Loucy (cell line): ENCODE data around the gene ENDOG.

Experiments
- H2AFZ ChIP-seq: fragments of 200-600 bp; sonication (generic); 2 replicates; pipeline ENCODE4 v1.6.0; 2016; ENCODE audit warnings: antibody characterized with exemption, mild to moderate bottlenecking, low read length, moderate library complexity
- H3F3A ChIP-seq: fragments of 200-600 bp; 2 replicates; pipeline ENCODE4 v1.6.0; 2016; ENCODE audit warnings: antibody characterized with exemption, low read depth, mild to moderate bottlenecking
- H3K27me3 ChIP-seq: fragments of 200-600 bp; sonication (generic); 2 replicates; pipeline ENCODE4 v1.6.1; 2014; ENCODE audit warnings: low read length, mild to moderate bottlenecking; ENCODE audit not compliant: insufficient read depth, poor library complexity, severe bottlenecking
- H3K36me3 ChIP-seq: fragments of 200-600 bp; sonication (generic); 2 replicates; pipeline ENCODE4 v1.6.1; 2016; ENCODE audit warnings: low read length; ENCODE audit not compliant: insufficient read depth
- H3K4me1 ChIP-seq: fragments of 200-600 bp; sonication (generic); 2 replicates; pipeline ENCODE4 v1.5.1; 2014; ENCODE audit warnings: low read length, mild to moderate bottlenecking; ENCODE audit not compliant: insufficient read depth, poor library complexity, severe bottlenecking
- H3K4me2 ChIP-seq: fragments of 200-600 bp; sonication (generic); 2 replicates; pipeline ENCODE4 v1.6.0; 2014; ENCODE audit warnings: antibody characterized with exemption, low read length, low read depth, mild to moderate bottlenecking; ENCODE audit not compliant: poor library complexity, severe bottlenecking
- H3K4me3 ChIP-seq: fragments of 200-600 bp; sonication (generic); 2 replicates; pipeline ENCODE4 v1.5.1; 2014; ENCODE audit warnings: low read length, mild to moderate bottlenecking, mixed read lengths; ENCODE audit not compliant: poor library complexity, severe bottlenecking
- H3K79me2 ChIP-seq: fragments of 200-600 bp; sonication (generic); 2 replicates; pipeline ENCODE4 v1.6.1; 2014; ENCODE audit warnings: low read length; ENCODE audit not compliant: insufficient read depth
- H3K9ac ChIP-seq: fragments of 200-600 bp; sonication (generic); 2 replicates; pipeline ENCODE4 v1.6.0; 2014; ENCODE audit warnings: mild to moderate bottlenecking, low read depth, low read length, moderate library complexity; ENCODE audit not compliant: poor library complexity, severe bottlenecking
- H3K9me2 ChIP-seq: fragments of 200-600 bp; sonication (generic); replicated peaks from 2 replicates; pipeline ENCODE4 v1.6.1; 2016; ENCODE audit warnings: low read depth, low read length, mixed read lengths
- H3K9me3 ChIP-seq: fragments of 200-600 bp; sonication (generic); 2 replicates; pipeline ENCODE4 v1.6.1; 2014; ENCODE audit warnings: mild to moderate bottlenecking, antibody characterized with exemption, low read length, low read depth; ENCODE audit not compliant: insufficient read depth
- H4K20me1 ChIP-seq: fragments of 200-600 bp; sonication (generic); 2 replicates; pipeline ENCODE4 v1.6.0; 2014; ENCODE audit warnings: antibody characterized with exemption, low read length, mild to moderate bottlenecking; ENCODE audit not compliant: insufficient read depth, poor library complexity, severe bottlenecking
- EZH2phosphoT487 ChIP-seq: fragments of 200-600 bp; IDR thresholded peaks from 2 replicates; pipeline ENCODE4 v1.6.1; 2018; ENCODE audit warnings: antibody characterized with exemption, mild to moderate bottlenecking, moderate library complexity, borderline replicate concordance
- TF ChIP-seq, protein P1 (sequence below): fragments of 200-600 bp; sonication (generic); conservative IDR thresholded peaks from 2 replicates; pipeline ENCODE4 v1.5.1; 2014; ENCODE audit warnings: mild to moderate bottlenecking, antibody characterized with exemption, low read length

Gene ENDOG

GRCh38 chr9:128808543-128808942, 9.8 kb upstream of the ENDOG start:
- Histone ChIP-seq H3K4me1 (no peaks in the 10 kb centered on the region), H3K9ac (no peak overlapping the region), H3K79me2 (no peaks in the 10 kb centered on the region), H3F3A (no peaks in the 10 kb centered on the region), H3K27me3 (no peaks in the 10 kb centered on the region), H2AFZ (no peak overlapping the region), H3K9me3 (no peaks in the 10 kb centered on the region), H3K9me2 (no peaks in the 10 kb centered on the region), H3K4me3 (no peak overlapping the region), H3K4me2 (no peak overlapping the region), H3K36me3 (peaks cover 6% of the 10 kb centered on the region; the same call in 1 of the 2 replicates), H4K20me1 (no peaks in the 10 kb centered on the region)
- no peak for TF ChIP-seq EZH2phosphoT487
- TF ChIP-seq, protein P1, sequence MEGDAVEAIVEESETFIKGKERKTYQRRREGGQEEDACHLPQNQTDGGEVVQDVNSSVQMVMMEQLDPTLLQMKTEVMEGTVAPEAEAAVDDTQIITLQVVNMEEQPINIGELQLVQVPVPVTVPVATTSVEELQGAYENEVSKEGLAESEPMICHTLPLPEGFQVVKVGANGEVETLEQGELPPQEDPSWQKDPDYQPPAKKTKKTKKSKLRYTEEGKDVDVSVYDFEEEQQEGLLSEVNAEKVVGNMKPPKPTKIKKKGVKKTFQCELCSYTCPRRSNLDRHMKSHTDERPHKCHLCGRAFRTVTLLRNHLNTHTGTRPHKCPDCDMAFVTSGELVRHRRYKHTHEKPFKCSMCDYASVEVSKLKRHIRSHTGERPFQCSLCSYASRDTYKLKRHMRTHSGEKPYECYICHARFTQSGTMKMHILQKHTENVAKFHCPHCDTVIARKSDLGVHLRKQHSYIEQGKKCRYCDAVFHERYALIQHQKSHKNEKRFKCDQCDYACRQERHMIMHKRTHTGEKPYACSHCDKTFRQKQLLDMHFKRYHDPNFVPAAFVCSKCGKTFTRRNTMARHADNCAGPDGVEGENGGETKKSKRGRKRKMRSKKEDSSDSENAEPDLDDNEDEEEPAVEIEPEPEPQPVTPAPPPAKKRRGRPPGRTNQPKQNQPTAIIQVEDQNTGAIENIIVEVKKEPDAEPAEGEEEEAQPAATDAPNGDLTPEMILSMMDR: no peak

- Histone ChIP-seq H3K9me2 (no peaks in the 10 kb centered on the region), H3K9ac (no peak overlapping the region), H3K4me2 (no peak overlapping the region), H2AFZ (no peak overlapping the region), H3F3A (no peaks in the 10 kb centered on the region), H3K36me3 (peaks cover 6% of the 10 kb centered on the region; the same call in 1 of the 2 replicates), H4K20me1 (no peaks in the 10 kb centered on the region), H3K27me3 (no peaks in the 10 kb centered on the region), H3K79me2 (no peaks in the 10 kb centered on the region), H3K4me3 (no peak overlapping the region), H3K9me3 (no peaks in the 10 kb centered on the region), H3K4me1 (no peaks in the 10 kb centered on the region)
- TF ChIP-seq, protein P1: no peak
- TF ChIP-seq EZH2phosphoT487: no peak
Observed at GRCh38 chr9:128809036-128809599, 9.2 kb upstream of the ENDOG start.

- no peak for TF ChIP-seq EZH2phosphoT487
- TF ChIP-seq, protein P1: 0 out of 2 replicates have a peak, but pooled peaks have one; percentile 16
- H4K20me1 ChIP-seq: no peaks in the 10 kb centered on the region
- H3F3A ChIP-seq: no peaks in the 10 kb centered on the region
- H3K9me2 ChIP-seq: no peaks in the 10 kb centered on the region
- no peak overlapping the region for H3K4me2 ChIP-seq
- H3K79me2 ChIP-seq: no peaks in the 10 kb centered on the region
- H3K4me3 ChIP-seq: no peak overlapping the region
- no peaks in the 10 kb centered on the region for H3K4me1 ChIP-seq
- H3K36me3 ChIP-seq: peaks cover 6% of the 10 kb centered on the region; the same call in 1 of the 2 replicates
- no peak overlapping the region for H3K9ac ChIP-seq
- H2AFZ ChIP-seq: no peak overlapping the region
- H3K9me3 ChIP-seq: no peaks in the 10 kb centered on the region
- H3K27me3 ChIP-seq: no peaks in the 10 kb centered on the region
Observed at GRCh38 chr9:128809831-128810230, 8.5 kb upstream of the ENDOG start.
